Activated naive CD4-positive, alpha-beta T cell treated with anti-CD3 and anti-CD28 coated beads, Interleukin-2, amount 50 U/mL, for 72 hours (primary cell): ENCODE results near the gene IFITM10. TPM values are rescaled to one million over a fixed set of nuclear protein-coding genes. Genes with fewer than 3 reads are reported as not detected.
A peak's percentile ranks its signal among the peaks of the same experiment; 100 is the strongest.

Experiments
- ATAC-seq, 2 donors: fragments of 150-1000 bp; cut with Tn5 transposase; 2 replicates each; pipeline ENCODE4 v1.10.0; 2021; ENCODE audit warnings: mild to moderate bottlenecking in 2 of 2, moderate library complexity in 2 of 2
- DNase-seq, 2 donors: peaks; one replicate each; pipeline ENCODE4 v3.0.0; 2021 to 2022; ENCODE audit warnings: low spot score in 2 of 2
- H3K27ac Mint-ChIP-seq, 2 donors: one replicate each; pipeline ENCODE4 v1.8.0; 2022; ENCODE audit warnings: mild to moderate bottlenecking in 2 of 2, mixed read lengths in 2 of 2
- H3K36me3 Mint-ChIP-seq, 2 donors: one replicate each; pipeline ENCODE4 v1.8.0; 2022; ENCODE audit warnings: mixed read lengths in 2 of 2
- H3K9me3 Mint-ChIP-seq, 2 donors: one replicate each; pipeline ENCODE4 v1.8.0; 2022; ENCODE audit warnings: mixed read lengths in 2 of 2
- total RNA-seq, 2 donors: library from RNA; stranded (reverse); gene quantifications; one replicate each; pipeline ENCODE4 v1.2.3, GENCODE V29; 2022

Gene IFITM10
- total RNA-seq, 2 donors from 2014 or later: 1.2 to 1.8 TPM

GRCh38 chr11:1779806-1780699 lies 29.7 kb upstream of the IFITM10 start:
- H3K27ac Mint-ChIP-seq: peak overlapping the region in 1 of 2 donors; percentile 61
- peak in 1 of 2 donors; percentile 34 for DNase-seq
- ATAC-seq: no peak

GRCh38 chr11:1779034-1779805 lies 28.8 kb upstream of the IFITM10 start:
- no peak for ATAC-seq
- Mint-ChIP-seq H3K27ac (no peak overlapping the region), H3K9me3 (no peaks in the 10 kb centered on the region), H3K36me3 (no peaks in the 10 kb centered on the region)
- peak in 1 of 2 donors; percentile 44 for DNase-seq

More at GRCh38 chr11:1779806-1780699, 29.7 kb upstream of the IFITM10 start:
- Mint-ChIP-seq H3K36me3 (no peaks in the 10 kb centered on the region), H3K9me3 (no peaks in the 10 kb centered on the region)

GRCh38 chr11:1778141-1778911 lies 27.9 kb upstream of the IFITM10 start:
- DNase-seq (peak in 1 of 2 donors; percentile 44), ATAC-seq (no peak)
- no peaks in the 10 kb centered on the region for H3K9me3 Mint-ChIP-seq
- H3K36me3 Mint-ChIP-seq: no peaks in the 10 kb centered on the region
- H3K27ac Mint-ChIP-seq: no peak overlapping the region

GRCh38 chr11:1777737-1778136 lies 27.3 kb upstream of the IFITM10 start:
- Mint-ChIP-seq H3K9me3 (no peaks in the 10 kb centered on the region), H3K36me3 (no peaks in the 10 kb centered on the region), H3K27ac (no peak overlapping the region)
- no peak for DNase-seq
- no peak for ATAC-seq

- peak overlapping the region in 1 of 2 donors; percentile 70 for H3K27ac Mint-ChIP-seq
Measured at GRCh38 chr11:1776944-1777715, 26.7 kb upstream of the IFITM10 start.

GRCh38 chr11:1776331-1776851 lies 26.0 kb upstream of the IFITM10 start:
- Mint-ChIP-seq H3K36me3 (no peaks in the 10 kb centered on the region), H3K27ac (no peak overlapping the region), H3K9me3 (no peaks in the 10 kb centered on the region)
- DNase-seq (peak in 1 of 2 donors; percentile 23), ATAC-seq (no peak)

More at GRCh38 chr11:1776944-1777715, 26.7 kb upstream of the IFITM10 start:
- no peaks in the 10 kb centered on the region for H3K9me3 Mint-ChIP-seq
- DNase-seq (peak in 1 of 2 donors; percentile 48), ATAC-seq (no peak)
- no peaks in the 10 kb centered on the region for H3K36me3 Mint-ChIP-seq

GRCh38 chr11:1774886-1775285 lies 24.5 kb upstream of the IFITM10 start:
- ATAC-seq: no peak
- Mint-ChIP-seq H3K9me3 (no peaks in the 10 kb centered on the region), H3K36me3 (no peaks in the 10 kb centered on the region), H3K27ac (no peak overlapping the region)
- no peak for DNase-seq

- ATAC-seq: no peak
- H3K27ac Mint-ChIP-seq: peak overlapping the region in 1 of 2 donors; percentile 58
Measured at GRCh38 chr11:1773994-1774550, 23.7 kb upstream of the IFITM10 start.

GRCh38 chr11:1773131-1773993 lies 23.0 kb upstream of the IFITM10 start:
- no peaks in the 10 kb centered on the region for H3K36me3 Mint-ChIP-seq
- DNase-seq (no peak), ATAC-seq (no peak)
- no peaks in the 10 kb centered on the region for H3K9me3 Mint-ChIP-seq
- peak overlapping the region in 1 of 2 donors; percentile 58 for H3K27ac Mint-ChIP-seq

More at GRCh38 chr11:1773994-1774550, 23.7 kb upstream of the IFITM10 start:
- no peaks in the 10 kb centered on the region for H3K9me3 Mint-ChIP-seq
- H3K36me3 Mint-ChIP-seq: no peaks in the 10 kb centered on the region
- peak in 1 of 2 donors; percentile 31 for DNase-seq

GRCh38 chr11:1772270-1773130 lies 22.1 kb upstream of the IFITM10 start:
- no peaks in the 10 kb centered on the region for H3K36me3 Mint-ChIP-seq
- H3K27ac Mint-ChIP-seq: no peak overlapping the region
- ATAC-seq (peak; percentile 81 to 96), DNase-seq (no peak)
- H3K9me3 Mint-ChIP-seq: no peaks in the 10 kb centered on the region

GRCh38 chr11:1771700-1772099 lies 21.3 kb upstream of the IFITM10 start:
- Mint-ChIP-seq H3K36me3 (no peaks in the 10 kb centered on the region), H3K9me3 (no peaks in the 10 kb centered on the region), H3K27ac (no peak overlapping the region)
- DNase-seq (no peak), ATAC-seq (no peak)

GRCh38 chr11:1771273-1771672 lies 20.9 kb upstream of the IFITM10 start:
- no peak for ATAC-seq
- DNase-seq: no peak

GRCh38 chr11:1770528-1770927 lies 20.1 kb upstream of the IFITM10 start:
- Mint-ChIP-seq H3K27ac (no peak overlapping the region), H3K36me3 (no peaks in the 10 kb centered on the region), H3K9me3 (no peaks in the 10 kb centered on the region)
- DNase-seq (no peak), ATAC-seq (no peak)

More at GRCh38 chr11:1771273-1771672, 20.9 kb upstream of the IFITM10 start:
- H3K36me3 Mint-ChIP-seq: no peaks in the 10 kb centered on the region
- H3K9me3 Mint-ChIP-seq: no peaks in the 10 kb centered on the region
- H3K27ac Mint-ChIP-seq: no peak overlapping the region

GRCh38 chr11:1770061-1770460 lies 19.7 kb upstream of the IFITM10 start:
- ATAC-seq: no peak
- DNase-seq: no peak

More at GRCh38 chr11:1770061-1770460, 19.7 kb upstream of the IFITM10 start:
- Mint-ChIP-seq H3K27ac (no peak overlapping the region), H3K36me3 (no peaks in the 10 kb centered on the region), H3K9me3 (no peaks in the 10 kb centered on the region)
